Endothelial cell of umbilical vein (primary cell): ENCODE results near the gene PIGW. TPM values are rescaled to one million over a fixed set of nuclear protein-coding genes. Genes with fewer than 3 reads are reported as not detected.

Experiments
- BruUV-seq: library from RNA; stranded (reverse); fragments of 400-500 nt; replicated peaks from 2 replicates; lab custom pipeline; 2021; lab: Mats Ljungman, UMichigan
- CTCF ChIA-PET: fragments of 300-600, 350-600 bp; sonication (Branson Sonifier 250); formaldehyde crosslinking; loops from one replicate; lab custom pipeline; 2021; ENCODE audit warnings: antibody characterized with exemption, inconsistent platforms; lab: Charles Lee
- POLR2A ChIA-PET: fragments of 300-600, 350-600 bp; sonication (Branson Sonifier 250); formaldehyde crosslinking; loops from one replicate; lab custom pipeline; 2021; ENCODE audit warnings: antibody characterized with exemption, inconsistent platforms; lab: Charles Lee
- DNase-seq: peaks from one replicate; pipeline ENCODE4 v3.0.0-alpha.2; 2011; ENCODE audit warnings: low read depth, low spot score
- FAIRE-seq: peaks from 2 replicates; lab custom pipeline; 2011; peaks lifted over from hg19 to GRCh38; lab: Jason Lieb, UNC
- H2AFZ ChIP-seq: 2 replicates; pipeline ENCODE4 v1.6.0; 2012; ENCODE audit warnings: low read depth, low read length, control low read depth, inconsistent platforms
- H3K27ac ChIP-seq: 2 replicates; pipeline ENCODE4 v1.5.1; 2011; ENCODE audit warnings: low read depth, mild to moderate bottlenecking, control low read depth, low read length, moderate library complexity; ENCODE audit not compliant: insufficient read depth
- H3K27me3 ChIP-seq, 2 experiments: 2 replicates each; pipeline versions ENCODE4 v1.6.0 to v1.6.1; 2011; ENCODE audit warnings: low read length in 2 of 2, mixed read lengths in 1 of 2; ENCODE audit not compliant: control insufficient read depth in 2 of 2, insufficient read depth in 2 of 2
- H3K36me3 ChIP-seq, 2 experiments: 2 replicates in 1 of 2; 3 replicates in 1 of 2; pipeline ENCODE4 v1.5.1; 2011; ENCODE audit warnings: low read length in 2 of 2, mild to moderate bottlenecking in 1 of 2, moderate library complexity in 1 of 2; ENCODE audit not compliant: control insufficient read depth in 2 of 2, insufficient read depth in 2 of 2; ENCODE audit errors: extremely low read depth in 1 of 2
- H3K4me1 ChIP-seq: 3 replicates; pipeline ENCODE4 v1.5.1; 2011; ENCODE audit warnings: mild to moderate bottlenecking, low read length; ENCODE audit not compliant: control insufficient read depth, insufficient read depth; ENCODE audit errors: extremely low read depth
- H3K4me2 ChIP-seq: 2 replicates; pipeline ENCODE4 v1.6.1; 2011; ENCODE audit warnings: low read length, control low read depth, mixed read lengths; ENCODE audit not compliant: insufficient read depth
- H3K4me3 ChIP-seq, 3 experiments: fragments of 200-600 bp in 1 of 3; sonication (generic), shearing (Covaris generic) in 1 of 3; replicated peaks in 1 of 3; 2 replicates each; pipeline ENCODE4 v1.5.1; 2011 to 2016; ENCODE audit warnings: control low read depth in 3 of 3, low read length in 3 of 3, mild to moderate bottlenecking in 2 of 3, inconsistent platforms in 1 of 3, low read depth in 1 of 3, moderate library complexity in 1 of 3; ENCODE audit not compliant: insufficient read depth in 1 of 3
- H3K79me2 ChIP-seq: 2 replicates; pipeline ENCODE4 v1.6.0; 2012; ENCODE audit warnings: low read length, inconsistent platforms; ENCODE audit not compliant: control insufficient read depth, insufficient read depth
- H3K9ac ChIP-seq: replicated peaks from 2 replicates; pipeline ENCODE3; 2011; ENCODE audit warnings: low read length, control low read depth; ENCODE audit not compliant: insufficient read depth; ENCODE audit errors: extremely low read depth
- H3K9me1 ChIP-seq: replicated peaks from 3 replicates; pipeline ENCODE4 v1.6.0; 2011; ENCODE audit warnings: mild to moderate bottlenecking, low read length; ENCODE audit not compliant: control insufficient read depth, insufficient read depth; ENCODE audit errors: extremely low read depth
- H3K9me3 ChIP-seq: replicated peaks from 2 replicates; pipeline ENCODE4 v1.5.1; 2012; ENCODE audit warnings: low read length, inconsistent platforms; ENCODE audit not compliant: control insufficient read depth, insufficient read depth
- H4K20me1 ChIP-seq: replicated peaks from 2 replicates; pipeline ENCODE3; 2011; ENCODE audit warnings: mild to moderate bottlenecking, low read length; ENCODE audit not compliant: control insufficient read depth, insufficient read depth; ENCODE audit errors: extremely low read depth
- CTCF ChIP-seq, 2 donors: IDR thresholded peaks; 1 replicate in 1 of 2; 2 replicates in 1 of 2; pipeline ENCODE4 v1.5.1; 2011; ENCODE audit warnings: low read length in 2 of 2, mild to moderate bottlenecking in 2 of 2, moderate library complexity in 2 of 2, control low read depth in 1 of 2, inconsistent platforms in 1 of 2, low read depth in 1 of 2; ENCODE audit not compliant: insufficient read depth in 1 of 2; ENCODE audit errors: extremely low read depth in 1 of 2
- EZH2 ChIP-seq: IDR thresholded peaks from 2 replicates; pipeline ENCODE4 v1.6.1; 2012; ENCODE audit warnings: borderline replicate concordance, low read depth, mild to moderate bottlenecking, moderate library complexity, low read length, inconsistent platforms; ENCODE audit not compliant: severe bottlenecking
- FOS ChIP-seq: IDR thresholded peaks from 2 replicates; pipeline ENCODE4 v1.6.1; 2011; ENCODE audit warnings: mild to moderate bottlenecking, low read length, moderate library complexity, borderline replicate concordance; ENCODE audit not compliant: insufficient read depth
- GATA2 ChIP-seq: IDR thresholded peaks from 2 replicates; pipeline ENCODE4 v1.7.0; 2011; ENCODE audit warnings: low read depth, mild to moderate bottlenecking, moderate library complexity, mixed read lengths, low read length; ENCODE audit not compliant: insufficient read length, insufficient read depth
- JUN ChIP-seq: IDR thresholded peaks from 2 replicates; pipeline ENCODE4 v1.6.1; 2011; ENCODE audit warnings: borderline replicate concordance, low read depth; ENCODE audit not compliant: insufficient read length, insufficient read depth
- MAX ChIP-seq: IDR thresholded peaks from 2 replicates; pipeline ENCODE4 v1.6.1; 2011; ENCODE audit not compliant: insufficient read depth, insufficient read length
- MYC ChIP-seq: IDR thresholded peaks from one replicate; pipeline ENCODE4 v1.6.1; 2011; ENCODE audit warnings: mild to moderate bottlenecking, low read depth, low read length
- POLR2A ChIP-seq: IDR thresholded peaks from 2 replicates; pipeline ENCODE4 v1.6.1; 2012; ENCODE audit warnings: low read depth, mild to moderate bottlenecking, control low read depth, low read length
- POLR2AphosphoS5 ChIP-seq: IDR thresholded peaks from 2 replicates; pipeline ENCODE4 v1.6.1; 2012; ENCODE audit warnings: low read depth, mild to moderate bottlenecking, control low read depth, low read length, moderate library complexity; ENCODE audit not compliant: insufficient read depth
- dilution Hi-C: fragments of 300-500 bp; cut with MboI; formaldehyde crosslinking; loops from one replicate; pipeline ENCODE4 v1.15.0; 2019; ENCODE audit warnings: low sequenced_read_pairs; ENCODE audit not compliant: extremely low pct_ligation_motif_present
- intact Hi-C: fragments of 100-400 bp; cut with micrococcal nuclease; formaldehyde crosslinking; loops from one replicate; pipeline ENCODE4 v1.10.0; 2022
- polyA plus RNA-seq, 4 experiments: library from polyadenylated mRNA; depleted of rRNA in 3 of 4; stranded (reverse) in 3 of 4; unstranded in 1 of 4; fragments of >200 nt; gene quantifications; 2 replicates each; pipeline versions ENCODE4 v1.2.1 to v1.2.3, GENCODE V29; 2011 to 2012; ENCODE audit warnings: missing spikeins in 1 of 4
- total RNA-seq: library from RNA; stranded (reverse); gene quantifications from 2 replicates; pipeline ENCODE4 v1.2.3, GENCODE V29; 2021

The PIGW gene
- total and polyA plus RNA-seq, 2 donors (not counting 3 experiments of a cell fraction or from before 2014, with no cell fraction given) = 5.9 to 13.1 TPM

GRCh38 chr17:36515837-36516236 lies 18.9 kb upstream of the PIGW start:
- POLR2A ChIA-PET = interaction anchor here (0.6 kb wide), 1 partner anchor 21 kb away, joined by 3 read pairs; no protein-coding TSS in a partner anchor
- Histone ChIP-seq H3K4me2 (no peak overlapping the region), H3K4me1 (peaks cover 3% of the 10 kb centered on the region), H3K79me2 (no peaks in the 10 kb centered on the region), H3K9me3 (no peaks in the 10 kb centered on the region), H3K4me3 (no peak overlapping the region), H3K9ac (no peak overlapping the region), H3K9me1 (no peaks in the 10 kb centered on the region), H3K36me3 (peaks cover 3 to 7% of the 10 kb centered on the region in 2 experiments), H3K27ac (no peak overlapping the region), H4K20me1 (no peaks in the 10 kb centered on the region), H3K27me3 (no peaks in the 10 kb centered on the region), H2AFZ (no peak overlapping the region)
- intact Hi-C loops (no loop called here), dilution Hi-C loops (no loop called here)
- no peak for TF ChIP-seq POLR2A
- TF ChIP-seq CTCF (IDR thresholded peaks at IDR 0.05; ENCODE audit: extremely low read depth in 1 of 2, insufficient read depth in 1 of 2, low read depth in 1 of 2, low read length in 2 of 2) = no peak
- no peak for TF ChIP-seq JUN
- TF ChIP-seq MYC = no peak
- no peak for TF ChIP-seq MAX
- TF ChIP-seq EZH2 = no peak
- TF ChIP-seq GATA2 = no peak
- TF ChIP-seq POLR2AphosphoS5 = no peak
- TF ChIP-seq FOS = no peak
- DNase-seq (no peak), FAIRE-seq (no peak)
- no TSS peak for BruUV-seq
- CTCF ChIA-PET = interaction anchor here (0.7 to 1.5 kb wide), 2 partner anchors 8 to 15 kb away, joined by 3 to 4 read pairs; no protein-coding TSS in a partner anchor
